HG03159 (cell line): ENCODE measurements around the gene PRMT7.

Source experiments
- ATAC-seq: cut with Tn5 transposase; IDR thresholded peaks from one replicate; pipeline ENCODE4 v1.9.1; 2021; ENCODE audit warnings: mild to moderate bottlenecking, moderate library complexity; ENCODE audit not compliant: unreplicated experiment

Gene PRMT7

GRCh38 chr16:68361485-68361884 lies 50.7 kb downstream of the PRMT7 start:
- ATAC-seq, result no peak

DNA sequence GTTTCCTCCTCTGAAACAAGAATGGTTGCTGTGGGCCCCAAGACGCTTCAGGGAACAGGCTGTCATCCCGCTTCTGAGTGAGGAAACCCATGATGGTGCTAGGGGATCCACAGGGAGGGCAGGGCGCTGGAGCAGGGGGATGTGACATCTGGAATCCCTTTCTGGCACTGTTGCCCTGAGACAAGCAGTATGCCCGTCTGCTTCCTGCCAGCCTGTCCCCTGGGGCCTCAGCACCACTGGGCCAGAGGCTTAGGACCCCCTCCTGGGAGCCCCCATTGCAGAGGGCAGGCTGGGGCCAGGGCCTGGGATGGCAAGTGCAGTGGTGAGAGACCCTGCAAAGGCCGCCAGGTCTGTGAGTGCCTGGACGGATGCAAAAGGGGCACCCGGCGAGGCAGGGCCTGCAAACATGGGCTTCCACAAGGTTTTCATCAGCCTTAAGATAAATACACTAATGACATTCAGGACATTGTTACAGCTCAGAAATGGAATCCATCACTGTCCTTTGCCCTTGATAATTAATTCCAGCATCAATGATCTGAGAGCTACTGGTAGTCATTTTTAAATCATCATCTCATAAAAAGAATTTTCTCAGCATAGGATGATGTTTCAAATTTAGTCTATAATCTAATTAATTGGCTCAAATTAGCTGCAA lies 51.6 kb downstream of the PRMT7 start:
- no peak for ATAC-seq

GRCh38 chr16:68362947-68363657 lies 52.3 kb downstream of the PRMT7 start:
- ATAC-seq, result no peak

- no peak for ATAC-seq
These were observed 53.1 kb downstream of the PRMT7 start for GRCh38 chr16:68363658-68364521.

GRCh38 chr16:68364561-68364998 lies 53.8 kb downstream of the PRMT7 start:
- no peak for ATAC-seq

DNA sequence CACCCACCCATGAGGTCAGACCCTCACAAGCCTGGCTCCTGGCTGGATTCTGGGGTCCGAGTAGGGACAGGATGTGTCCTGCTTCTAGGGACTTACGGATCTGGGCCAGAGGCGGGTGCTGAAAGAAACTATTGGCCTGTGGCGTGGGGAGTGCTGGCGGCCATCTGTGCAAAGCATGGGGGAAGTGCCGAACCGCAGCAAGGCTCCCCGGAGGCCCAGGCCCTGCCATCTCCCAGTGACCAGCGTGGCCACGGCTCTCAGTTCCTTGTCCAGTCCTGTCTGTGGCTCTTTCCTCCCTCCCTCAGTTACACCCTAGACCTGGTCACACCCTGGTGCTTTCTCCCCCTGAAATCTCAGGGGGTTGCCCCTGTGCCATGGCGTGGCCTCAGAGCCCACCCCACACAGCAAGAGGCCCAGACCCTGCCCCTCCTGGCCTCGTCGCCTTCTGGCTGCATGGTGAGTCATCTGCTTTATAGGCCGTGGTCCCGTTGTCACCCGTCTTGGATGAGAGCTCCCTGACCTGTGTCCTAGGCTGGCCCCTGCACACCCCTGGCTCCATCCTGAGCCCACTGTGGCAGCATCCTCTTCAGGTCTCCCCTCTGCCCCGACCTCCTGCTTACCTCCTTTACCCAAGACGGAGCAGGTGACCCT lies 54.5 kb downstream of the PRMT7 start:
- ATAC-seq, result no peak

DNA sequence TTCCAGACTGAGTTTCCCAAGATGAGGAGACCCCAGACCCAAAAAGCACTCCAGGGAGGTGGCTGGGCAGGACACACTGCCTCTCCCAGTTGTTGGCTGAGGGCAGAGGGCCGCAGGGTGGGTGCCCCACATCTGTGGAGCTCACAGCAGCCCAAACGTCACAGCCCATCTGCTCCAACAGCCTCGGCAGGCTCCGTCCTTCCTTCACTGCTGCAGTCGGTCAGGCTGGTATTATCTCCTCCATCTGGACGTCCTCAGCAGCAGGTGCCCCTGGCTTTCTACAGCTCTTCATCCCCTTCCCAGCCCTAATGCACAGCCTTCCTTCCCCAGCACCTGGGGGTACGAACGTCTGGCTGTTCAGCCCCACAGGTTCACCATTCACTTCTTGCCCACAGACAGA lies 55.2 kb downstream of the PRMT7 start:
- no peak for ATAC-seq

DNA sequence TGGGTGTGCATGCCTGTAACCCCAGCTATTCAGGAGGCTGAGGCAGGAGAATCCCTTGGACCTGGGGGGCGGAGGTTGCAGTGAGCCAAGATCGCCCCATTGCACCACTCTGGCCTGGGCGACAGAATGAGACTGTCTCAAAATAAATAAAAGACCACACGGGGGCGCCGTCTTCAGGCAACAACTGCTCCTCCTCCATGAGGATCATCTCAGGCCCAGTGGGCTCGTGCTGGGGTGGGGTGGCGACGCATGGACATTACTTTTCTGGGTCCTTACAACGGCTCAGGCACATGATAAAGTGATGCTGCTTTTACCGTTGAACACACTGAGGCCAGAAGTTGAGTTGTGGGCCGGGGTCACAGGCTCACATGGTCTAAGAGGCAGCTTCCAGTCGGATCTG lies 56.2 kb downstream of the PRMT7 start:
- no peak for ATAC-seq

DNA sequence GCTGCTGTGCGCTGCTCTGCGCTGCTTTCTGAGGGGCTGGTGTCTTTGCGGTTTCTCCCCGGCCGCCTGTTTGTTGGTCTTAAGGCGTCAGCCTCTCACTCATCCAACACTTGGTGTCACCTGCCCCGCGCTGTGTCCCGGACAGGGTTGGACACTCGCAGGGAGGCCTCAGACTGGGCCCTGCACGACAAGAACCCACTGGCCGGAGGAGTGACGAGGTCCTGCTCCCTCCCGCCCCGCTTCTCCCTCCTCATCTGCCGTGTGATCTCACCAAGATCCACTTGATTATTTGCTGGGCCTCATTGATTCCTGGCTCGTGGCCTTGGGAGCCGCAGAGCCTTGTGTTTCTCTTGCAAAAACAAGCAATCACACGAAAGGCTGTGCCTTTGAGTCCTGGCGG lies 56.6 kb downstream of the PRMT7 start:
- ATAC-seq, result no peak

DNA sequence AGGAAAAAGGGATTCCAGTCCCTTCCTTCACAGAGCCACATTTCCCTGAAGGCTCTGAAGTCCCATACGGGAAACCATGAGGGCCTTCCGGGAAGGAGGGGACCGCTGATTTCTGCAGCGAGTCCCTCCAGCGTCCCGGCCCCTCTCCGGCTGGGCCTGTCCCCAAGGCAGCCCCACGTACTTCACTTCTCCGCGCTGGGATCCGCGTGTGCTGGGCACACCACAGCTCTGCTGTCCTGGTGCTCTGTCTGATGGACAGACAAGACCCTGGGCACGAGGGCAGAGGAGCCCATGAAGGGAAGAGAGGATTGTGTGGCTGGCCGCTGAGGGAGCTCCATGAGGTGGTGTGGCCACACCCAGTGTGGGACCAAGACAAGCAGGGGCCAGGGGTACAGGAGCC lies 57.1 kb downstream of the PRMT7 start:
- ATAC-seq, result no peak

DNA sequence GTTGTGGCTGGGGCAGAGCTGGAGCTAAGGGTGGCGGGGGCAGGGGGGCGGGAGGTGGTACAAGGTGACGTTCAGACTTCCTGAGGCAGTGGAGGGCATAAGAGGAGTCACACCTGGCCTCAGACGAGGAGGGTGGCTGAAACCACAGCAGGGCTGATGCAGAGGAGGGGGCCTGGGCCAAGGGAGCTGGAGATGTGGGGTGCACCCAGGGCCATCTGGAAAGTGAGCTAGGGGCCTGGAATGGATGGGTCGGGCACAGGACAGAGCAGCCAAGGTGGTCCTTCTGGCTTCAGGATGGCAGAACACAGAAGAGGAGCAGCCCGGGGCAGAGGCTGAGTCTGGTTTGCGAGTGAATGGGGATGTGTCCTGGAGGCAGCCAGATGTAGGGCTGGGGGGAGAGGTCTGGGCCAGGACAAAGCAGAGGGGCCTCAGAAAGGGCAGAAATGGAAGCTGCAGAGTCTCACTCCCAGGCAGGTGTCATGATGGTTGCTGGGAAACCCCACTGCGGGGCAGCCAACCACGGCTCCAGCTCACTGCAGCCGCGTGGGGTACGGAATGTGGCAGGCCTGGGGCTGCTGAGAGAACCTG lies 57.6 kb downstream of the PRMT7 start:
- no peak for ATAC-seq

DNA sequence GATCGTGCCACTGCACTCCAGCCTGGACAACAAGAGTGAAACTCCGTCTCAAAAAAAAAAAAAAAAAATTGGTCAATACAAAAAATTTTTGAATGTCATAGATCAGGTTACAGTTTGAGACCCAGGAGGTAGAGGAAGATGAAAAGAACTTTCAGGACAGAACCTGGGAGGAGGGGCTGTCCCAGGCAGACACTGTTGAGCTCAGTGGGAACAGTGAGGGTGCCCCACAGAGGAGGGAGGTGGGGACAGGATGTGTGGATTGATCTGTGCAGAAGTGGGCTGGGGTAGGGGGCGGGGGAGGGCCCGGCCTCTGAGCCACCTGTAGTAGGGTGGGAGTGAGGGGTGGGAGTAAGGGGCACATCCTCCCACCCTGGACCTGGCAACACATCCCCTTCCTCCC lies 58.3 kb downstream of the PRMT7 start:
- no peak for ATAC-seq

- no peak for ATAC-seq
These were observed 59.1 kb downstream of the PRMT7 start for GRCh38 chr16:68369697-68370580.

DNA sequence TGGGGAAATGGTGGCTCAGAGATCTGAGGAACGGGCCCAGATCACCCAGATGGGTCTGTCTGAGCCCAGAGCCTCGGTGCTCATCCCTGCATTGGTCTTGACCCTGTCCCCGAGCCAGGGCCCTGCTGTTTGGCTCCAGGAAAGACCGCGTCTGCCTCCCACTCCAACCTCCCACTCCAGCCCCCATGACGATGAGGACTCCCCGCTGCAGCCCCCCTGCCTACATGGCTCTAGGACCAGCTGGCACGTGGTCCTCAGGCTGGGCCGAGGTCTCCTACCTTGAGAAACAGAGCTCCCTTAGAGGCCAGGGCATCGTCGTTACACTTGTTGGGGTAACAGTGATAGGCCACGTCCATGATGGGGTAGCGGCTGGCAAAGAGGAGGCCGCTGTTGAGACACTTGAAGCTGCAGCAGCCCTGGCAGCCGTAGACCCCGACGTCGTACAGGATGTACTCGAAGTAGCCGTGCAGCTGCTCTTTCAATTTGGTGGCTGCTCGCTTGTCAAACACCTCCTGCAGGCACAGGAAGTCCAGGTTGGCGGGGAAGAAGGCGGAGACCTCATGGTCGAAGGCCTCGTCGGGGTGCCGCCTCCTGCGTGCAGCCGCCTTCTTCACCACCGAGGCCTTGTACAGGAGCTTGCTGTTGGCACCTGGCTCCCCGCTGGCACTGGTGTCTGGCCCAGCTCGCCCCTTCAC lies 59.9 kb downstream of the PRMT7 start:
- ATAC-seq, result no peak

DNA sequence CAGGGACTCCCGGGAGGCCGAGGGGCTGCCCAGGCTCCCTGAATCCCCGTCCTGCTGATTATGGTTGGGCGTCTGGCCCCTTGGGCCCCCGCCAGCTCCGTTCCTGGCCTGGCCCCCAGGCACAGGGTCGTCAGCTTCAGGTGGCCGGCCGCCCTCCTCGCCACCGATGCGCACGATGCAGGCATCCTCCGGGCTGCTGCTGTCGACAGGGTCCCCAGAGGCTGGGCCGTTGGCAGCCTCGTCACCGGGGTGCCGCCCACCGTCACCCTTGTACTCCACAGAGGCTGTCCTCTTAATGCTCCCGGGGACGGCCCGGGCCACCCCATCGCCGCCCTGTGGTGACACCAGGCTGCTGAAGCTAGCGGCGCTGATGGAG lies 60.4 kb downstream of the PRMT7 start:
- no peak for ATAC-seq

DNA sequence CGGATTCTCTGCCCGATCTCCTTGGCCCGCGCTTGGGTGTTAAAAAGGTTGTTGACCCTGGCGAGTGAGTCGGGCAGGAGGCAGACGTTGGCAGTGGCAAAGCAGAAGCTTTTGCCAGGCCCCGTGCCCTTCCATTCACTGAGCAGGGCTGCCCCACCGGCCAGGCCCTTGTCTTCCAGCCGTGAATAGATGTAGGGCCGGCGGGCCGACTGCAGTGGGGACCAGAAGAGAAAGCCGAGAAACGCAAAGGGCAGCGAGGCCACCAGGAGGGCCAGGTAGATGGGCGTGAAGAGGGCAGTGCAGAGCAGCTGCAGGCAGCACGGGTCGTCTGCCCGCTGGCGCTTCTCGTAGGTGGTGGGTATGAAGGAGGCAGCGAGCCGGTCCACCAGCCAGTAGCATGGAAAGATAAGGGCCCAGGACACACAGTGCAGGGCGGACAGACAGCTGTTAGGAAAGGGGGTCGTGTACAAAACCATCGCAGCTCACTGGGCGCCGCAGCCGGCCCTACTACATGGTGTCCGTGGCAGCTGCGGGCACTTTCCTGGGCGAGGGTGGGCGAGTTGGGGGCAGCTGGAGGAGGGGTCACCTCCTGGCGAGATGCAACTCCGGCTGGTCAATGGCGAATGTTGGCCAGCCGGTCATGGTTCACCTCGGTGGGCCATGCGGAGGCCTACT lies 61.0 kb downstream of the PRMT7 start:
- no peak for ATAC-seq

DNA sequence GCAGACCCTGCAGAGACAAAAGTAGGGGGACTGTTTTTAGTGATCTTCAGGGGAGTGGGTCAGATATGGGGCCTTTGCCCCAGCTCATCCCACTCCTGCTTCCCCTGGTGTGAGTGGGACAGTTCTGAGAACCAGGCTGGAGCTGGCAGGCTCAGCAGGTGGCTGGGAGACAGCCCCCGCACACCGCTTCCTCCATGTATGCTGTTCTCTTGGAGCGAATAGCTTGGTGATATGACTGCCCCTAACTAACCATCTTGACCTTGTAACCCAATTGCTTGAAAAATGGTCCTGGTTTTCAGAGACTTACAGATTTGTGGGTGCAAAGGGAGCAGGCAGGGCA lies 61.5 kb downstream of the PRMT7 start:
- no peak for ATAC-seq

- no peak for ATAC-seq
These were observed 62.0 kb downstream of the PRMT7 start for GRCh38 chr16:68372806-68373205.
